ENCODE data around the gene ENTHD1. TPM values are rescaled to one million over a fixed set of nuclear protein-coding genes. Genes with fewer than 3 reads are reported as not detected.
"Not testable (repeated sequence)": the region's sequence is repeated elsewhere in the genome, so short reads cannot be mapped to it uniquely, and the experiment has no call there.

ENTHD1 gene
- total and polyA plus RNA-seq, 8 donors, result 0.16 TPM; not detected in 7

DNA sequence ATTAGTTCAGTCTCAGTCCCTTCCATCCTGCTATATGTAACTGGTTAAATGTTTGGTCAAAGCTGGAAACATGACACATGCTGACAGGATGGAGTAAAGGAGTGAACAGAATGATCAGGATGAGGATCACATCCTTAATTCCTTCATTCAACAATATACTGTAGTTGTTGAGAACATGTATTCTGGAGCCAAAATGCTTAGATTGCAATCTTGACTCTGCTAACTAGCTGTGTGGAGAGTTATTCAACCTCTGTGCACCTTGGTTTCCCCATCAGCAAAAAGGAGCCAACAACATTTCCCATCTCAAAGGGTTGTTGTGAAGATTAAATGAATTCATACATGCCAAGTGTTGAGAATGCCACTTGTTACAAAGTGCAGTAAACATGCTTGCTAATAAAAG lies 12.8 kb downstream of the ENTHD1 start:
- Histone ChIP-seq H3K4me3 (no peak overlapping the region), H3K27me3 (peaks cover 0 to 9% of the 10 kb centered on the region in 2 donors), H3K36me3 (no peaks in the 10 kb centered on the region), H3K9me3 (no peaks in the 10 kb centered on the region), H3K27ac (no peak overlapping the region), H3K4me1 (no peaks in the 10 kb centered on the region)
- TF ChIP-seq, protein P1, sequence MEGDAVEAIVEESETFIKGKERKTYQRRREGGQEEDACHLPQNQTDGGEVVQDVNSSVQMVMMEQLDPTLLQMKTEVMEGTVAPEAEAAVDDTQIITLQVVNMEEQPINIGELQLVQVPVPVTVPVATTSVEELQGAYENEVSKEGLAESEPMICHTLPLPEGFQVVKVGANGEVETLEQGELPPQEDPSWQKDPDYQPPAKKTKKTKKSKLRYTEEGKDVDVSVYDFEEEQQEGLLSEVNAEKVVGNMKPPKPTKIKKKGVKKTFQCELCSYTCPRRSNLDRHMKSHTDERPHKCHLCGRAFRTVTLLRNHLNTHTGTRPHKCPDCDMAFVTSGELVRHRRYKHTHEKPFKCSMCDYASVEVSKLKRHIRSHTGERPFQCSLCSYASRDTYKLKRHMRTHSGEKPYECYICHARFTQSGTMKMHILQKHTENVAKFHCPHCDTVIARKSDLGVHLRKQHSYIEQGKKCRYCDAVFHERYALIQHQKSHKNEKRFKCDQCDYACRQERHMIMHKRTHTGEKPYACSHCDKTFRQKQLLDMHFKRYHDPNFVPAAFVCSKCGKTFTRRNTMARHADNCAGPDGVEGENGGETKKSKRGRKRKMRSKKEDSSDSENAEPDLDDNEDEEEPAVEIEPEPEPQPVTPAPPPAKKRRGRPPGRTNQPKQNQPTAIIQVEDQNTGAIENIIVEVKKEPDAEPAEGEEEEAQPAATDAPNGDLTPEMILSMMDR (IDR thresholded peaks at IDR 0.05), result no peak
- ATAC-seq (no peak), DNase-seq (no peak)
- intact Hi-C loops (cut with DNase I), result no loop called here

DNA sequence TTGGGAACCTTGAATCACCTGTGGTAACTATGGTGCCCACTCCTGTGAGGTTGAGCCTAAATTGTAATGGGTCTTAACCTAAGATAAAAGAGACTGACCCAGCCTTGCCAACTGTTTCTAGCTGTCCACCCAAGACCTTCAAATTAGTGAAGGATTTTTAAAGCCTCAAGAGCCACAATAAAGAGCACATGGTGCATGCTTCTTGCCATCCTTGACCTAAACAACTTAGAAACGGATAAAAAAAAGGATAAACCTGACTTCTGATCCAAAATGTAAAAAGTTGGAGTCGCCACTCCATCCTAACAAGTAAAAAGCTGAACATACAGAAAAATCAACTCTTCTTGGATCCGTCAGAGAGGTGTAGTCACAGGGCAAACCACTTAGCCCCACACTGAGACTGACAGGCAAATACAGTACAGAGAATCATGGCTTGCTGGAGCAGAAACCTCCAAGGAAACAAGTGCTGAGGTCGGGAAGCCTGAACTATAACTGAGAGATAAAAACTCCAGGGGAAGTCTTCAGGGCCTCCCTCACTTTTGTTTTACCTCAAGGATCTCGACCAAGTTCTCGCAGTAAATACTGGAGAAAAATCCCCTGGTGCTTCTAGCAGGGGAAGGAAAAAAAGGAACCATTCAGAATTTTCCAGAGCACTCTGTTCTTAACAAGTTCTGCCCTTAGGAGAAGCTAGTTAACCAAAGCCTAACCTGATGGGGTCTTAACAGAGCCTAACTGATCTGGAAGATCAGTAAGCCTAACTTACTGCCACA lies 16.3 kb downstream of the ENTHD1 start:
- Histone ChIP-seq H3K4me3 (no peak overlapping the region), H3K27ac (no peak overlapping the region), H3K9me3 (no peaks in the 10 kb centered on the region), H3K36me3 (no peaks in the 10 kb centered on the region), H3K4me1 (no peaks in the 10 kb centered on the region), H3K27me3 (peaks cover 0 to 9% of the 10 kb centered on the region in 2 donors)
- TF ChIP-seq, protein P1 (IDR thresholded peaks at IDR 0.05), result no peak
- no peak for DNase-seq
- ATAC-seq, result no peak
- intact Hi-C loops (cut with DNase I), result no loop called here

DNA sequence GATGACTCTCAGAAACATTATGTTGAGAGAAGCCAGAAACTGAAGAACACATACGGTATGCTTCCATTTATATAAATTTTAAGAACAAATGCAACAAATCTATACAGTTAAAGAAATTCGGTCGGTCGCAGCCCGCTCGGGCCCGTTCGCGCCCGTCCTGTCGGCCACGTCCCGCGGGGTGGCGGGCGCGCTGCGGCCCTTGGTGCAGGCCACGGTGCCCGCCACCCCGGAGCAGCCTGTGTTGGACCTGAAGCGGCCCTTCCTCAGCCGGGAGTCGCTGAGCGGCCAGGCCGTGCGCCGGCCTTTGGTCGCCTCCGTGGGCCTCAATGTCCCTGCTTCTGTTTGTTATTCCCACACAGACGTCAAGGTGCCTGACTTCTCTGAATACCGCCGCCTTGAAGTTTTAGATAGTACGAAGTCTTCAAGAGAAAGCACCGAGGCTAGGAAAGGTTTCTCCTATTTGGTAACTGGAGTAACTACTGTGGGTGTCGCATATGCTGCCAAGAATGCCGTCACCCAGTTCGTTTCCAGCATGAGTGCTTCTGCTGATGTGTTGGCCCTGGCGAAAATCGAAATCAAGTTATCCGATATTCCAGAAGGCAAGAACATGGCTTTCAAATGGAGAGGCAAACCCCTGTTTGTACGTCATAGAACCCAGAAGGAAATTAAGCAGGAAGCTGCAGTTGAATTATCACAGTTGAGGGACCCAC lies 18.2 kb downstream of the ENTHD1 start:
- ATAC-seq; intact Hi-C loops (cut with DNase I); H3K27ac ChIP-seq; H3K27me3 ChIP-seq; H3K9me3 ChIP-seq; H3K36me3 ChIP-seq; DNase-seq; H3K4me1 ChIP-seq; H3K4me3 ChIP-seq: not testable (repeated sequence)

DNA sequence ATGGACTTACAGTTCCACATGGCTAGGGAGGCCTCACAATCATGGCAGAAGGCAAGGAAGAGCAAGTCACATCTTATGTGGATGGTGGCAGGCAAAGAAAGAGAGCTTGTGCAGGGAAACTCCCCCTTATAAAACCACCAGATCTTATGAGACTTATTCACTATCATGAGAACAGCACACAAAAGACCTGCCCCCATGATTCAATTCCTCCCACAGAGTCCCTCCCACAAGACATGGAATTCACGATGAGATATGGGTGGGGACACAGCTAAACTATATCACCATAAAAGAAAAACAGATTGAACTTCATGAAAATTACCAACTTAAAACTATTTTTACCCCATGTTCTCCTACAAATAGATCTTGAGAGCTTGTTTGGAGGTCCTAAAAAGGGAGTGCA lies 19.6 kb downstream of the ENTHD1 start:
- no peaks in the 10 kb centered on the region for H3K36me3 ChIP-seq
- no peak for ATAC-seq
- no peaks in the 10 kb centered on the region for H3K9me3 ChIP-seq
- no peak overlapping the region for H3K4me3 ChIP-seq
- no peak for DNase-seq
- H3K27ac ChIP-seq, result no peak overlapping the region
- TF ChIP-seq, protein P1 (IDR thresholded peaks at IDR 0.05), result no peak
- no peaks in the 10 kb centered on the region for H3K4me1 ChIP-seq
- H3K27me3 ChIP-seq, result peaks cover 0 to 9% of the 10 kb centered on the region in 2 donors
- intact Hi-C loops (cut with DNase I), result no loop called here

DNA sequence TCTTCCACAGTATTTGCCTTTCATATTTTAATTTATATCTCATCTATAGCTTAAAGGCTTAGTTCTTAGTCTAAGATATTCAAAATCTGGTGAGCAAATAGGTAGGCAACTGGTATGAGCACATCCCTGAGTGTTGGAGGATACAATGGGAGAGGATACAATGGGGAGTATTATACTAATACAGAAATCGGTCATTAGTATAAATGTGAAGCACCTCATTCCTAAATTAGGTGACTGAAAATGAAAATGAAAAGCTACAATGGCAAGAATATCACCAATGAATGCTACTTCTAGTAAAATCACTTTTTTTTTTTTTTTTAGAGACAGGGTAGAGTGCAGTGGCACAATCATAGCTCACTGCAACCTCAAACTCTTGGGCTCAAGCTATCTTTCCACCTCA lies 21.0 kb downstream of the ENTHD1 start:
- Histone ChIP-seq H3K4me1 (no peaks in the 10 kb centered on the region), H3K9me3 (no peaks in the 10 kb centered on the region), H3K27me3 (peaks cover 0 to 12% of the 10 kb centered on the region in 2 donors), H3K27ac (no peak overlapping the region), H3K4me3 (no peak overlapping the region), H3K36me3 (no peaks in the 10 kb centered on the region)
- no peak for DNase-seq
- intact Hi-C loops (cut with DNase I), result no loop called here
- ATAC-seq, result no peak
- TF ChIP-seq, protein P1 (IDR thresholded peaks at IDR 0.05), result no peak
